ENCODE results near the gene ATIC.

The ATIC gene

GRCh38 chr2:215379948-215380347 lies 68.1 kb downstream of the ATIC start:
- DNase-seq (ENCODE audit: low read depth) = no peak
- no peak for TF ChIP-seq CTCF (conservative IDR thresholded peaks at IDR 0.05; ENCODE audit: low read depth, low read length)
- no peak overlapping the region for H3K4me3 ChIP-seq (ENCODE audit: low read depth, low read length)

- DNase-seq (ENCODE audit: low read depth) = no peak
- no peak for TF ChIP-seq CTCF (conservative IDR thresholded peaks at IDR 0.05; ENCODE audit: low read depth, low read length)
- no peak overlapping the region for H3K4me3 ChIP-seq (ENCODE audit: low read depth, low read length)
Measured at GRCh38 chr2:215380699-215381098, 68.8 kb downstream of the ATIC start.

GRCh38 chr2:215382011-215382410 lies 70.2 kb downstream of the ATIC start:
- no peak for DNase-seq (ENCODE audit: low read depth)
- TF ChIP-seq CTCF (conservative IDR thresholded peaks at IDR 0.05; ENCODE audit: low read depth, low read length) = no peak
- H3K4me3 ChIP-seq (ENCODE audit: low read depth, low read length) = no peak overlapping the region

GRCh38 chr2:215382480-215382879 lies 70.6 kb downstream of the ATIC start:
- no peak overlapping the region for H3K4me3 ChIP-seq (ENCODE audit: low read depth, low read length)
- TF ChIP-seq CTCF (conservative IDR thresholded peaks at IDR 0.05; ENCODE audit: low read depth, low read length) = no peak
- no peak for DNase-seq (ENCODE audit: low read depth)

- DNase-seq (ENCODE audit: low read depth) = no peak
- TF ChIP-seq CTCF (conservative IDR thresholded peaks at IDR 0.05; ENCODE audit: low read depth, low read length) = no peak
- no peak overlapping the region for H3K4me3 ChIP-seq (ENCODE audit: low read depth, low read length)
Measured at GRCh38 chr2:215383652-215384279, 71.9 kb downstream of the ATIC start.

- no peak for DNase-seq (ENCODE audit: low read depth)
- no peak for TF ChIP-seq CTCF (conservative IDR thresholded peaks at IDR 0.05; ENCODE audit: low read depth, low read length)
Measured at GRCh38 chr2:215384710-215385109, 72.9 kb downstream of the ATIC start.

GRCh38 chr2:215386566-215386965 lies 74.7 kb downstream of the ATIC start:
- TF ChIP-seq CTCF (conservative IDR thresholded peaks at IDR 0.05; ENCODE audit: low read depth, low read length) = no peak
- DNase-seq (ENCODE audit: low read depth) = no peak
- H3K4me3 ChIP-seq (ENCODE audit: low read depth, low read length) = no peak overlapping the region

More at GRCh38 chr2:215384710-215385109, 72.9 kb downstream of the ATIC start:
- H3K4me3 ChIP-seq (ENCODE audit: low read depth, low read length) = no peak overlapping the region

Measured in choroid plexus epithelial cell (primary cell).